D341Med (cell line): ENCODE data around the gene FCRL1.

Experiments
- DNase-seq: peaks from one replicate; pipeline ENCODE4 v3.0.0; 2012; ENCODE audit warnings: low spot score

Gene FCRL1, protein sequence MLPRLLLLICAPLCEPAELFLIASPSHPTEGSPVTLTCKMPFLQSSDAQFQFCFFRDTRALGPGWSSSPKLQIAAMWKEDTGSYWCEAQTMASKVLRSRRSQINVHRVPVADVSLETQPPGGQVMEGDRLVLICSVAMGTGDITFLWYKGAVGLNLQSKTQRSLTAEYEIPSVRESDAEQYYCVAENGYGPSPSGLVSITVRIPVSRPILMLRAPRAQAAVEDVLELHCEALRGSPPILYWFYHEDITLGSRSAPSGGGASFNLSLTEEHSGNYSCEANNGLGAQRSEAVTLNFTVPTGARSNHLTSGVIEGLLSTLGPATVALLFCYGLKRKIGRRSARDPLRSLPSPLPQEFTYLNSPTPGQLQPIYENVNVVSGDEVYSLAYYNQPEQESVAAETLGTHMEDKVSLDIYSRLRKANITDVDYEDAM

GRCh38 chr1:157819896-157820295, at the start of gene FCRL1:
TSS of gene FCRL1 (minus strand) at chr1:157820120. CDS start at chr1:157820037, 83 bp downstream.
- no peak for DNase-seq

DNA sequence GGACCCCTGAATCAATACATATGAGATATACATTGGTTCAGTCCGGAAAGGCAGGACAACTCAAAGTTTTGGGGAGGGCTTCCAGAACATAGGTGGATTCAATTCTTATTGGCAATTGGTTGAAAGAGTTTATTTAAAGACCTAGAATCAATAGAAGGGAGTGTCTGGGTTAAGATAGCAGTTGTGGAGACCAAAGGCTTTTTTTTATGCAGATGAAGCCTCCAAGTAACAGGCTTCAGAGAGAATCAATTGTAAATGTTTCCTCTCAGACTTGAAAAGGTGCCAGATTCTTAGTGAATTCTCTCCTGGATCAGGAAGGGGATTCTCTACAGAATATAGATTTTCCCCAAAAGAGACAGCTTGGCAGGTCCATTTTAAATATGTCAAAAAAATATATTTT, 48.7 kb upstream of the FCRL1 start:
- DNase-seq: no peak

GRCh38 chr1:157862114-157863070, 42.5 kb upstream of the FCRL1 start:
- DNase-seq: no peak

GRCh38 chr1:157856538-157856937, 36.6 kb upstream of the FCRL1 start:
- no peak for DNase-seq

GRCh38 chr1:157852476-157852875, 32.6 kb upstream of the FCRL1 start:
- no peak for DNase-seq

- no peak for DNase-seq
These were observed 29.4 kb upstream of the FCRL1 start for GRCh38 chr1:157849229-157849875.

DNA sequence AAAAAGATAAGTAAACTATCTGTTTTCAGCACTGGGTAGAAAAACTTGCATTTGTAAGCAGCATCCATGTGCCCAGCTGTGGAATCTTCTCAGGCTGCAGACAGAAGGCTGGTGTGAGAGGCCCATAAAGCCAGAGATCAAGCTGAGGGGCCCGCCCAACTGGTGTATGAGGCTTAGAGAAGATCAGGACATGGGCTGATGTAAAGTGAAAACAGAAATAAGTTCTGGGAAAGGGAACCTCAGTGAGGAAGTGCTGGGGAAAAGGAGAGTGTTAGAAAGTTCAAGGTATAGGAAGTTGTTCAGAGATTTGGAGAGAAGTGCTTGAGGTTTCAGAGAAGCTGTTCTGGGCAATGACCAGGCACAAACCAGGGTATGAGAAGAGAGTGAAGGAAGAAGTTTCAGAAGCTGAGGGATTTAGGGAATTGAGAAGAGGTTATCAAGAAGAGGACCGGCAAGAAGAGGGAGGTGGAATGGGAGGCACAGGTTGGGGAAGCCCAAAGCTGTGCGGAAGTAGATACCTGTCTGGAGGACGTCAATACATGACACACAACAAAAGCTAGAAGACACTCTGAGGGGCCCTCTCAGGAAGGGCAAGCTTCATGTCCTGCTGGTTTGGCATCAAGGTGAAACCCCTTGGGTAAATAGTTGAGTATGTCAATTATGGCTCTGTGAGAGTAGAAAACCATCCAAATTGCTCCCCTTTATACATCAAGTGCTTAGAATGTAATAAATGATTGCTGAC, 24.3 kb upstream of the FCRL1 start:
- DNase-seq: no peak

- DNase-seq: no peak
These were observed 23.0 kb upstream of the FCRL1 start for GRCh38 chr1:157842939-157843338.

DNA sequence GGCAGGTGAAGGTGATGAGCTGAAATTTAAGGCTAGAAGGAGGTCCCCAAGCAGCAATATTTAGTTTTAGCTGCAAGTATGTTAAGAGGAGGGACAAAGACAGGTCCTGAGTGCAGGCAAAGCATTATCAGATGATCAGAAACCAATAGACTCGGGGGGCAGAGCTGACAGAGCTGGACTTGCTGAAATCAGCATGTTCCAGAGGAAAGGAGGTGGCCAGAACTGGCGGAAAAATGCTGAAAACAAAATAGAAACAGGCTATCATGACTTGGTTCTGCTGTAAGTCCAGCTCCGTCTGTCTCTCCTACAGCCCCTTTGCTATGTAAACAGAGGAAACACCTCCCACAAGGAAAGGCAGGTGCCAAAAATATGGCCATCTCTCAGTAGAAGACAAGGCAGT, 21.8 kb upstream of the FCRL1 start, which contains the start of gene CD5L:
Gene CD5L, minus strand, starts transcription at position 101 of the 400 bp plus-strand sequence. CDS start 107 bp downstream, outside the sequence.
- DNase-seq: no peak

DNA sequence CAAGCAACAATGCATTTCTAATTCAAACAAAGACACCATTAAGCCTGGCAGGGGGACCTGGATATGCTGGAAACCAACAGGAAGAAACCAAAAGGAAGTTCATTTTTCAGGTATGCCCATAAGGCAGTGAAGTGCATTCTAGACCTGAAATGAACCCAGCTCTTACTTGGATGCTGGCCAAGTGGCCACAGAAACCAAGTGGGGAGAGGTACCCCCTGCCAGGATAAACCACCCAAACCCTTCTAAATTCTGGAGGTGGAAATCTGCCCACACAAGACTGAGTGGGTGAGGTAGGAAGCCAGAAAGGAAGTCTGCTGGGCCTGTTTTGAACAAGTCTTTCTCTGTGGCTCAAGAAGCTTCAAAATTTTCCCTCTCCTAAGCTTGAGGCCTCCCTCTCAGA, 19.0 kb upstream of the FCRL1 start:
- no peak for DNase-seq

- DNase-seq: no peak
These were observed 14.5 kb upstream of the FCRL1 start for GRCh38 chr1:157834430-157834829.

DNA sequence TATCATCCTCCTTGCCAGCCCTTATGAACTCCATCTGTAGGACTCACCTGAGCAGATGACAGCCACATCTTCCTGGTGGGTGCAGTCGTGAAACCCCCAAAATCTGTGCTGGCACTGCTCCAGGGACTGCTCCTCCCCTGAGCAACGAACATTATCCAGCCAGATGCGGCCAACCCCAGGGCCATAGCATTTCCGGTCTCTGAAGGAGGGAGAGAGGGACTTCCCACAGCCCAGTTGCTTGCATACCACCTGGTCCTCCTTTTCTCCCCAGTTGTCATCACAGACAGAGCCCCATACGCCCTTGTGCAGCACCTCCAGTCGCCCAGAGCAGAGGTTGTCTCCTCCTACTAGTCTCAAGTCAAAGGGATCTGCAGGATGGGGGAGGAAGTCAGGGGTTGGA, 13.2 kb upstream of the FCRL1 start:
- DNase-seq: no peak

DNA sequence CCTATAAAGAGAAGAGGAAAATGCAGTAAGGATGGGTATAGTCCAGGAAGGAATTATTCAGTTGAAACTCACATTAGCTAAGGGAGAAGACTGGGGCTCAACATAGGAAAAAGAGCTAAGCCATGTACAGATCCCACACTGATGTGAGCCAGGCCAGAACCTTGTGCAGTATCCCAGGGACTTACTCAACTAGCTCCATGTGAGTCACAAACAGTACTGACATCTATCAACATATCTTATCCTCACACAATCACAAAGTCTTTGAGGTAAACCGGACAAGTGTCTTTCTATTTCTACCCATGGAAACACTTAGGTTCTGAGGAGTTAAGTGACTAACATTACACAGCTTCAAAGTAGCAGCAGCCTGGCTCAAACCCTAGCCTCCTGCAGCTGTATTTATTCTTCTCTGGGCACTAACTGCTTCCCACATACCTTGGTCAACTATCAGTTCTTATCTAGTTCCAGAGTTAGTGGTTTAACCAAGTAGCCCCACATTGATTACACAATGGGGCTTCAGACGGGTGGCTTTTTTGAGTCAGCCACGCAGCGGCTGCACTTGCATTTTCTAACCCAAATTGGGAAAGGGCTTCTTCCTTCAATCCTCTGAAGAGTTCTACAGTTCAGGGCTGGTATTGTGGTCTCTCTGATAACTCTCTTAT, 12.2 kb upstream of the FCRL1 start:
- DNase-seq: no peak

GRCh38 chr1:157830887-157831286, 11.0 kb upstream of the FCRL1 start:
- no peak for DNase-seq

DNA sequence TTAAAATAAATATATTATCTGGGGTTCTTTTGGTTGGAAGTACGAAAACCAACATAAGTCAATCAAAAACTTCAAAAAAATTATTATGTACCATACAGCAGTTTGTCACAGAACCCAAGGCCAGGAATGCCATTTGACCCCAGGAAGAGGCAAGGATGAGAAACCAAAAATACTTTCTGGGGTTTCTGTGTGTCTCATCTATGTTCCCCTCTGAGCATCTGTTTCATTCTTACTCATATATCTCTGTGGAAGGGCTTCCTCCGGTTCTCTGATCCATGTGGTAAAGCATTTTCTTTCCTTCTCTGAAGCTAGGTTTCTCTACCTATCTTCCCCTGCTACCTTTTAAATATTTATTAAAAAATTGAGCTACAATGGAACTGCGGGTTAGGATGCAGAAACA, 9.8 kb upstream of the FCRL1 start:
- no peak for DNase-seq

DNA sequence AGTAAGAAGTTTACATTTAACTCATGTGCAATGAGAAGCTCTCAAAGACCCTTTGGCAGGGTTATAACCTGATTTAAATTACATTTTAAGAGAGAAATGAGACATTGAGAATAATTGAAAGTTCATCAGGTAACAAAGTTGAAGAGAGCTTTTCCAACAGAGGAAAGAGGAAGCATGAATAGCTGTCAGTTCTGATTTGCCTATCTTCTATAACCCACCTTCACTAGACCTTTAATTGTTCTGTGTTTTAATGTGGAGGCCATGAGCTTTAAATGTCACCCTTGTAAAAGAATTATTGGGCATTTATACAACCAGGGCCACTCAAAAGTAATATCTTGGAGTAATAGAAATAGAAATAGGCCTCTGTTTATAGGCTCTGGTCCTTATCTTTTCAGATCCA, 9.3 kb upstream of the FCRL1 start:
- DNase-seq: no peak

DNA sequence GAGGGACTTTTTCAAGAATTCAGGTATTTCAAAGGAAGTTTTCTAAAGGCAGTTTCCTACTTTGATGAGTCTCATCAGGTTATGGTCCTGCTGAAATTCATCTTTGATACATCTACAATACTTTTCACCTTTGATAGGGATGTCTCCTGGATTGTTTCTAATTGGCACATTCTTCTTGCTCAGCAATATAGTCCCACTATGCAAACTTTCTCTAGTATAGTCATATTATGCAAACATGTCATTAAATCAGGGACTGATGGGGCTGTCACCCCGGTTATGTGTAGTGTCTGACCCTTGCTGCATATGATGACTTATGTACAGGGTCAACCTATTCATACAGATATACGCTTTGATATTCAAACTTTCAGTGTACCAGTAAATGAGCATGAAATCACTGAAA, 379 bp upstream of the FCRL1 start:
- no peak for DNase-seq

DNA sequence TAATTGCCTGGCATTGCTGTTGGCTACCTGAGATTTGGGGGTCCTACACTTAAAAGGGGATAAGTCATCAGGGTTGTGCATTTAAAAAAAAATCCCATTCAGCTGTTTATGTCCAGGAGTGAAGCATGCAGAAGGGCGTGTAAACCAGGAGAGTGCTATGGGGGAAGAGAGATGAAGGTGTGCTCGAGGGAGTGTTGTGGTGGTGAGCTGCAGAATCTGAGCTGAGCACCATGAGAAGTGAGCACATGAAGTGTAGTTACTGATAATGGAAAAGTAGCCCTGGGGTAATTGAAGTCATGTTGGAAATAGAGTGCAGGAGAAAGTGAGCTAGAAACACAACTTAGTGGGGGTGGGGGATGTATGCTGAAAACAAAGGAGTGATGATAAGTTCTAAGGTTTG, 705 bp downstream of the FCRL1 start:
- DNase-seq: no peak

DNA sequence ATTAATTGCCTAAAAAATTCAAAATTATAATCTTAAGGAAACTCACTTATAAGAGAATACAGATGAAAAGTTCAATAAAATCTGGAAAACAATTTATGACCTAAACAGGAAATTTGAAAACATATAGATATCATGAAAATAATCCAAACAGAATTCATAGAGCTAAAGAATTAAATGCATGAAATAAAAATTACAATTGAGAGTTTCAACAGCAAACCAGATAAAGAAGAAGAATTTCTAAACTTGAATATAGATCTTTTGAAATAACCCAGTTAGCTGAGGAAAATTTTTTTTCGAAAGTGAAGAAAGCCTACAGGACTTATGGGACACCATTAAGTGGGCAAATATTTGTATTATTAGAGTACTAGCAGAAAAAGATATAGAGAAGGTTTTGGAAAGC, 6.7 kb downstream of the FCRL1 start:
- DNase-seq: no peak

- no peak for DNase-seq
These were observed 13.3 kb downstream of the FCRL1 start for GRCh38 chr1:157806431-157807149.
